Thymus (tissue), 11 donors: ENCODE data around the gene ZBTB6. TPM values are rescaled to one million over a fixed set of nuclear protein-coding genes. Genes with fewer than 3 reads are reported as not detected.
A peak's percentile ranks its signal among the peaks of the same experiment; 100 is the strongest.
"Not testable (repeated sequence)": the region's sequence is repeated elsewhere in the genome, so short reads cannot be mapped to it uniquely, and the experiment has no call there.

Experiments used
- DNase-seq, 9 donors: peaks; one replicate each; pipeline ENCODE4 v3.0.0-alpha.2; 2013; ENCODE audit warnings: low spot score in 9 of 9, low read depth in 6 of 9, missing footprints in 1 of 9
- H3K27ac ChIP-seq, 2 donors: one replicate each; pipeline ENCODE4 v1.5.1; 2013; ENCODE audit warnings: control low read depth in 1 of 2, low read depth in 1 of 2, low read length in 1 of 2, mild to moderate bottlenecking in 1 of 2, moderate library complexity in 1 of 2
- H3K27me3 ChIP-seq, 2 donors: one replicate each; pipeline ENCODE4 v1.5.1; 2013; ENCODE audit warnings: low read length in 1 of 2; ENCODE audit not compliant: control insufficient read depth in 2 of 2, insufficient read depth in 1 of 2
- H3K36me3 ChIP-seq, 2 donors: one replicate each; pipeline ENCODE4 v1.5.1; 2013; ENCODE audit warnings: low read length in 1 of 2, mild to moderate bottlenecking in 1 of 2, moderate library complexity in 1 of 2; ENCODE audit not compliant: control insufficient read depth in 2 of 2, insufficient read depth in 2 of 2
- H3K4me1 ChIP-seq, 2 donors: one replicate each; pipeline ENCODE4 v1.5.1; 2013; ENCODE audit warnings: low read length in 2 of 2; ENCODE audit not compliant: control insufficient read depth in 2 of 2, insufficient read depth in 2 of 2
- H3K4me3 ChIP-seq, 2 donors: one replicate each; pipeline ENCODE4 v1.5.1; 2013; ENCODE audit warnings: low read length in 2 of 2, control low read depth in 1 of 2, mild to moderate bottlenecking in 1 of 2
- H3K9me3 ChIP-seq, 2 donors: one replicate each; pipeline ENCODE4 v1.5.1; 2013; ENCODE audit warnings: low read length in 1 of 2, mild to moderate bottlenecking in 1 of 2; ENCODE audit not compliant: control insufficient read depth in 2 of 2, insufficient read depth in 1 of 2
- WGBS: extraction: QIAGEN DNeasy Blood & Tissue Kit; methylation state at CpG from one replicate; pipeline ENCODE4 v1.1.7; 2013; 5-methylcytosine and 5-hydroxymethylcytosine counted together
- polyA plus RNA-seq: library from polyadenylated mRNA; stranded (reverse); fragments of 200-250 nt; gene quantifications from one replicate; pipeline ENCODE4 v1.2.3, GENCODE V29; 2013
- total RNA-seq: library from RNA; stranded (reverse); fragments of 120-200 nt; gene quantifications from one replicate; pipeline ENCODE4 v1.2.4, GENCODE V29; 2013
- donor health status: healthy.

Gene ZBTB6
- total and polyA plus RNA-seq, 2 donors, result 9.1 to 10.2 TPM

- Histone ChIP-seq H3K4me3 (peak within 1 kb of the TSS; percentile 71 to 94), H3K9me3 (no peaks in the 10 kb centered on the region), H3K27me3 (no peaks in the 10 kb centered on the region), H3K27ac (peak within 1 kb of the TSS; percentile 83 to 86), H3K4me1 (peaks cover 0 to 6% of the 10 kb centered on the region in 2 donors), H3K36me3 (peaks cover 0 to 4% of the 10 kb centered on the region in 2 donors)
- WGBS, result under 1% methylated on average over 77 of the region's 77 CpGs
- DNase-seq, result peak; percentile 94 to 100 (median 98)
Measured at GRCh38 chr9:122904823-122905710, 8.1 kb downstream of the ZBTB6 start, which contains the start of gene RC3H2. RC3H2 (minus strand) TSS chr9:122905359; CDS start chr9:122897509, 7,850 bp downstream.

- no peaks in the 10 kb centered on the region for H3K9me3 ChIP-seq
- WGBS, result under 1% methylated on average over 8 of the region's 8 CpGs
- H3K4me3 ChIP-seq, result peak overlapping the region; percentile 71 to 94
- H3K27ac ChIP-seq, result peak overlapping the region; percentile 83 to 86
- H3K27me3 ChIP-seq, result no peaks in the 10 kb centered on the region
- DNase-seq, result peak in 3 of 9 donors; percentile 15 to 40 (median 28)
- H3K36me3 ChIP-seq, result no peaks in the 10 kb centered on the region
- peaks cover 0 to 6% of the 10 kb centered on the region in 2 donors for H3K4me1 ChIP-seq
Measured at GRCh38 chr9:122904466-122904822, 8.7 kb downstream of the ZBTB6 start.

GRCh38 chr9:122900791-122901190 lies 12.3 kb downstream of the ZBTB6 start:
- H3K27ac ChIP-seq, result peak overlapping the region in 1 of 2 donors; percentile 28
- no peak overlapping the region for H3K4me3 ChIP-seq
- peak in 1 of 9 donors; percentile 10 for DNase-seq
- WGBS, result 13% methylated on average over 2 of the region's 2 CpGs
- H3K9me3 ChIP-seq, result no peaks in the 10 kb centered on the region
- H3K27me3 ChIP-seq, result no peaks in the 10 kb centered on the region
- peaks cover 0 to 6% of the 10 kb centered on the region in 2 donors for H3K4me1 ChIP-seq
- H3K36me3 ChIP-seq, result peaks cover 7 to 11% of the 10 kb centered on the region in 2 donors

GRCh38 chr9:122897969-122898368 lies 15.2 kb downstream of the ZBTB6 start:
- WGBS, result 98% methylated on average over 1 of the region's 1 CpG
- no peaks in the 10 kb centered on the region for H3K9me3 ChIP-seq
- H3K36me3 ChIP-seq, result peaks cover 7 to 24% of the 10 kb centered on the region in 2 donors
- no peaks in the 10 kb centered on the region for H3K4me1 ChIP-seq
- H3K27me3 ChIP-seq, result no peaks in the 10 kb centered on the region
- no peak overlapping the region for H3K4me3 ChIP-seq
- no peak overlapping the region for H3K27ac ChIP-seq
- no peak for DNase-seq

GRCh38 chr9:122888480-122888879 lies 24.6 kb downstream of the ZBTB6 start:
- Histone ChIP-seq H3K9me3 (no peaks in the 10 kb centered on the region), H3K27ac (no peak overlapping the region), H3K4me1 (no peaks in the 10 kb centered on the region), H3K36me3 (peaks cover 13 to 50% of the 10 kb centered on the region in 2 donors), H3K27me3 (no peaks in the 10 kb centered on the region), H3K4me3 (no peak overlapping the region)
- no peak for DNase-seq
- WGBS, result 87% methylated on average over 3 of the region's 3 CpGs

GRCh38 chr9:122883125-122883524 lies 30.0 kb downstream of the ZBTB6 start:
- no peaks in the 10 kb centered on the region for H3K9me3 ChIP-seq
- no peak overlapping the region for H3K4me3 ChIP-seq
- no peaks in the 10 kb centered on the region for H3K4me1 ChIP-seq
- H3K36me3 ChIP-seq, result peaks cover 21 to 58% of the 10 kb centered on the region in 2 donors
- no peak for DNase-seq
- H3K27ac ChIP-seq, result no peak overlapping the region
- WGBS, result 99% methylated on average over 2 of the region's 2 CpGs
- no peaks in the 10 kb centered on the region for H3K27me3 ChIP-seq

GRCh38 chr9:122879443-122879842 lies 33.7 kb downstream of the ZBTB6 start:
- WGBS, result 99% methylated on average over 2 of the region's 2 CpGs
- H3K27ac ChIP-seq, result no peak overlapping the region
- no peaks in the 10 kb centered on the region for H3K4me1 ChIP-seq
- DNase-seq, result no peak
- H3K4me3 ChIP-seq, result no peak overlapping the region
- no peaks in the 10 kb centered on the region for H3K9me3 ChIP-seq
- H3K36me3 ChIP-seq, result peaks cover 43 to 80% of the 10 kb centered on the region in 2 donors
- no peaks in the 10 kb centered on the region for H3K27me3 ChIP-seq

GRCh38 chr9:122875523-122875922 lies 37.6 kb downstream of the ZBTB6 start:
- 97% methylated on average over 1 of the region's 1 CpG for WGBS

GRCh38 chr9:122867276-122867675 lies 45.8 kb downstream of the ZBTB6 start:
- not testable (repeated sequence) for H3K27me3 ChIP-seq, H3K4me1 ChIP-seq, H3K9me3 ChIP-seq, H3K27ac ChIP-seq, DNase-seq, H3K4me3 ChIP-seq
- WGBS, result over 99% methylated on average over 11 of the region's 27 CpGs
- H3K36me3 ChIP-seq, result peaks cover 13 to 32% of the 10 kb centered on the region in 2 donors

More at GRCh38 chr9:122875523-122875922, 37.6 kb downstream of the ZBTB6 start:
- Histone ChIP-seq H3K27ac (no peak overlapping the region), H3K9me3 (no peaks in the 10 kb centered on the region), H3K36me3 (peaks cover 38 to 74% of the 10 kb centered on the region in 2 donors), H3K4me3 (no peak overlapping the region), H3K4me1 (no peaks in the 10 kb centered on the region), H3K27me3 (no peaks in the 10 kb centered on the region)
- DNase-seq, result no peak
